GM21717 (cell line): Measurements from ENCODE around the gene CTF1.

ENCODE experiments used
- ATAC-seq: cut with Tn5 transposase; IDR thresholded peaks from one replicate; pipeline ENCODE4 v1.9.1; 2021; ENCODE audit warnings: mild to moderate bottlenecking, moderate library complexity; ENCODE audit not compliant: unreplicated experiment

CTF1 gene

GRCh38 chr16:30953111-30953510 lies 56.7 kb downstream of the CTF1 start:
- no peak for ATAC-seq
